ENCODE results near the gene CRISPLD2.

Gene CRISPLD2

DNA sequence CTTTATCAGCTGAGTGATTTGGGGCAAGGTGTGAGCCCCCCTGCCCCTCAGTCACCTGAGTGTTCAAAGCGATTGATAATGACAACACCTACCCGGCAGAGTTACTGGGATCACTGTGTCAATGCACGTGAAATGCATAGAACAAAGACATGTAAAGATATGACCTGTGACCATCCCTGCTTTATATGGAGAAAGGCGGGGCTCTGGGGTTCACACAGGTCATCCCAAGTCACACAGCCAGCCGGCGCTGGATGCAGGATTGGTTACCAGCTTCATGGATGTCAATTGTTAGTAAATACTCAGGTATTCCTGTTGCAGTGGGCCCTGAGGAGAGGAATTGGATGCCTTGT lies 64.4 kb downstream of the CRISPLD2 start:
- no peak for DNase-seq (ENCODE audit: low read depth in 3 of 3)

DNA sequence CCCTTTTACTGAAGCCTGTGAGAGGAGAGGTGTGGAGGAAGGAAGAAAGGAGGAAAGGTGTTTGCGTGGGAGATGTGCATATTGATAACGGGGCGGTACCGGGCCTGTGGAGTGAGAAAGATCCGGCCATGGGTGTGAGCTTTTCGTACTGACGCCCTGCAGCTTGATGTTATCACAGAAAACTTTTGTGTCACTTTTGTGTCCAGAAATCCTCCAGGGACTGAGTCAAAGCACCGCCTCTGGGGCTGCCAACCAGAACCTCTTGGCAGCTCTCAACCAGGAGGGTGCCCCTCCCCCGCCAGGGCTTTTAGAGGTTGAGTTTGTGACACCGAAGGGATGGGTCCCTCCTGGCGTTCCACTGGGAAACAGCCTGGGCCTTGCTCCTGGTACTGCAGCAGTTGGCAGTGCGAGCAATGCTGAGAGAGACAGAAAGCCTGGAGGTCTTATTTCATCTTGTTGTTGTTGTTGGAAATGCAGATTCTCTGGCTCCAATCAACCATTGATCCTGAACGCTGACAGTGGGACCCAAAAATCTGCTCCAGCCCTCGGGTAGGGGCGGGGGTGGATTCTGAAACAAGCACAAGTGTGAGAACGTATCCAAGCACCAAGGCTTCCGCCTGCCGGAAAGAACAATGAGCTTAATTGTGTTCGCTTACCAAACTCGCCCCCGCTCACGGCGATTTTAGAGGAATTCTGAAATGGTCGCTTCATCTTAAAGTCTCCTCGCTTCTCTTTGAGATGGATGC lies 65.0 kb downstream of the CRISPLD2 start:
- no peak for DNase-seq (ENCODE audit: low read depth in 3 of 3)

DNA sequence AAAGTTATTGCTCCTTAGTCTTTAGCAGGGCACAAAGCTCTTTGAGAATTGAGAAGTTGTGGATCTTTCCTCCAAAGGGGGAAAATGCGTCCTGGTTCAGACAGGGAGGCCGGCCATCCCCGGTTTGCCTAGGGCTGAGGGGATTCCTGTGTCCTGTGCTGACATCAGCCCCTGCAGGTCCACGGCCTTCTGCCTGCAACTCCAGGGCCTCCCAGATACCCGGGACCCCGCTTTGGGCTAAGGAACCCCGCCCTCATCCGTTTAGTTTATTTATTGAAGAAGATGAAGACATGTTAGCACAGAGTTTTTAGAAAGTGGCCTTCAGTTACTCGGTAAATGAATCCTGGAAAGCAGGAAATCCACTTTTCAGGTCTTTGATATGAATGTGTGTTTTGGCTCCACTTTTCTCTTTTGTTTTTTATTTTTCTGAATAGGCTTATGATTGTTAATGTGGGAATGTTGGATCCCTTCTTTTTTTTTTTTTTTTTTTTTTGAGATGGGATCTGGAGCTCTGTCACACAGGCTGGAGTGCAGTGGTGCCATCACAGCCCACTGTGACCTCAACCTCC lies 65.6 kb downstream of the CRISPLD2 start:
- DNase-seq (ENCODE audit: low read depth in 3 of 3) = no peak

DNA sequence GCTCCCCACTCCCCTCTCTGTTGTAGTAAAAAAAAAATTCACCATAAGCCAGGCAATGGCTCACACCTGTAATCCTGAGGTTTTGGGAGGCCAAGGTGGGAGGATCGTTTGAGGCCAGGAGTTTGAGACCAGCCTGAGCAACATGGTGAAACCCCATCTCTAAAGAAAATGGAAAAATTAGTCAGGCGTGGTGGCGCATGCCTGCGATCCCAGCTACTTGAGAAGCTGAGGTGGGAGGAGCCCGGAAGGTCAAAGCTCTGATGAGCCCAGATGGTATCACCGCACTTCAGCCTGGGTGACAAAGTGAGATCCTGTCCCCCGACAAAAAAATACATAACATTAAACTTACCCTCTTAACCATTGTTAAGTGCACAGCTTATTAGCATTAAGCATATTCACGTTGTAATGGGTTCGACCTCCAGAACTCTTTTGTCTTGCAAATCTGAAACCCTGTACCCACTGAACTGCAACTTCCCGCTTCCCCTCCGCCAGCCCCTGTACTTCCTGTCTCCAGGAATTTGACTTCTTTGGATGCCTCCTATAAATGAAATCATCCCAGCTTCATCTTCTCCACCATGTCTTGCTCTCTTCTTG lies 66.8 kb downstream of the CRISPLD2 start:
- DNase-seq (ENCODE audit: low read depth in 3 of 3) = no peak

DNA sequence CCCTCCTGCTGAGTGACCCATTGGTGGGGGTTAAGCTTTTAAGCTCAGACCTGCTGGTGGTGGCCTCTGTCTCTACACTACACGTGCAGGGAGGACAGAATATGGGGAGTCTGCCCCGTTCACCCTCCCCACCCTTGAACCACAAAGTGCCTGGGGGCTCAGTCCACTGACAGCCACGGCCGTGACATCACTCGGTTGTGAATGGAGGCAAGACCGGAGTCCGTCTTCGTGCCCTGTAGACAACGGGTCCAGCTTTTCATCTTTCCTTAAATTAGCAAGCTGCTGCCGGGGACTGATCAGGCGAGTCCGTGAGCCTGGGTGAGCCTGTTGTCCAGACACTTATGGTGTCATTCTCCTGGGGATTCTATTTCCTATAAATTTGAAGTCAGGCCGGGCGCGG lies 67.4 kb downstream of the CRISPLD2 start:
- no peak for DNase-seq (ENCODE audit: low read depth in 3 of 3)

DNA sequence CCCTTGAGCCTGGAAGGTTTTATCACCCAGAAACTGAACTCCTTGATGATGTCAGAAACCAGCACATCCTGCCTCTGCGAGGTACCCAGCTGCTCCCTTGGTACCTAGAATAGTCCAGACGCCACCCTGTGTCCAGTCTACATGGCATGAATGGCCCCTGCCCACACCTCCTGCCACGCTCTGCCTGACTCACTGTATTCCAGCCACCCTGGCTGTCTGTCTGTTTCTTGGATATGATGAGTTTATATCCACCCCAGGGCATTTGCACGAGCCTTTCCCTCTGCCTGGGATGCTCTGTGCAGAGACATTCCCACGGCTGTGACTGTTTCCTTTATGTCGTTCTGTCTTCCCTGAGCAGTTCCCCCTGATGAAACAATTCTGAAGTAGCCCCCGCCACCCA lies 68.7 kb downstream of the CRISPLD2 start:
- no peak for DNase-seq (ENCODE audit: low read depth in 3 of 3)

DNA sequence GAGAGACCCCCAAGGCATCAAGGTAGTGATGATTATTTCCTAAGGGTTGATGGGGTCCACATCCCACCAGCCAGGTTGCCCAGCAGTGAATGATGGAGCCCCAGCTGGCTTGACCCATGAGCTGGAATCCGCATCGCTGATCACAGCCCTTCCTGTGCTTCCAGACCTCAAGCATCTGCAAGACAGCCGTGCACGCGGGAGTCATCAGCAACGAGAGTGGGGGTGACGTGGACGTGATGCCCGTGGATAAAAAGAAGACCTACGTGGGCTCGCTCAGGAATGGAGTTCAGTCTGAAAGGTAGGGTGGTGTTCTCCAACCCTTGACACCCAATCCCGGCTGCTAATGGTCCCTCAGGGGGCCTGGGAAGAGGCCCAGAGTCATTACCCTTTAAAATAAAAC lies 69.3 kb downstream of the CRISPLD2 start:
- DNase-seq (ENCODE audit: low read depth in 3 of 3) = no peak

DNA sequence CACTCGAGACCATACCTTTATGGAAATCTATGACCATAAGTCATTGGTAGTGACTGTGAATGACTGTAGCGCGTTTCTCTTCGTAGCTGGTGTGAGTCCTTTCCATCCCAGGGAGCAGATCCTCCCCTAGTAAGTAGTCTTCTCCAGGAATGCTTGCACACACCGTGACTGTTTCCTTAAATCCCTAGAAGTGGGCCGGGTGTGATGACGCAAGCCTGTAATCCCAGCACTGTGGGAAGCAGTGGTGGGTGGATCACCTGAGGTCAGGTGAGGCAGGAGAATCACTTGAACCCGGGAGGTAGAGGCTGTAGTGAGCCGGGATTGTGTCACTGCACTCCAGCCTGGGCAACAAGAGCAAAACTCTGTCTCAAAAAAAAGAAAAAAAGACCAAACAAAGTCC lies 70.6 kb downstream of the CRISPLD2 start:
- DNase-seq (ENCODE audit: low read depth in 3 of 3) = no peak

DNA sequence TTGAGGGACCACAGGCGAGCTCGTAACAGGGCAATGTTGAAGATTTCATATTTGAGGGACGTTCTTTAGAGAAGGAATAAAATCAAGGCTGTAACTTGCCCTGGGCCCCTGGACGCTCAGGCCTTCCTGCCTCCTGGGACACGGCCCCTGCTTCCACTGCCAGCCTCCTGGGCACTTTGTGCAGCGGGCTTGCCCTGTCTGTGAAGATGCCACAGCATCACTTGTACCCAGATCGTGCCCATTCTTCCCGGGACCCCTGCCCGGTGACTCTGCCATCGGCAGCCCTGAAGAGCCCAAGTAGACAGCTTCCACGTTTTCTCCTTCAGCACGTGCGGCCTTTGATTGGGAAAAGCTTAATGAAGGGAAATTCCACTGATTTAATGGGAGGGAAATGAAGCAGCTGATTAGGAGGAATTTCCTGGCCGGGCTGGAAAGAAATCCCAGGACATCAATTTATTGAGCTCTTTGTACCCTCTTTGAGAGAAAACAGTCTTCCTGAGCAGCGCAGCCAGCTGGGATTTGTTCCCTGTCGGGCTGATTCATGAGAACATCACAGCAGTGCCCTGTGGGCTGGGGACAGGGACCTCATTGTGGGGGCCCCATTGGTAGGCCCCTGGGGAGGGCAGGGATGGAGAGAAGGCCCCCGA lies 71.5 kb downstream of the CRISPLD2 start:
- DNase-seq (ENCODE audit: low read depth in 3 of 3) = no peak

DNA sequence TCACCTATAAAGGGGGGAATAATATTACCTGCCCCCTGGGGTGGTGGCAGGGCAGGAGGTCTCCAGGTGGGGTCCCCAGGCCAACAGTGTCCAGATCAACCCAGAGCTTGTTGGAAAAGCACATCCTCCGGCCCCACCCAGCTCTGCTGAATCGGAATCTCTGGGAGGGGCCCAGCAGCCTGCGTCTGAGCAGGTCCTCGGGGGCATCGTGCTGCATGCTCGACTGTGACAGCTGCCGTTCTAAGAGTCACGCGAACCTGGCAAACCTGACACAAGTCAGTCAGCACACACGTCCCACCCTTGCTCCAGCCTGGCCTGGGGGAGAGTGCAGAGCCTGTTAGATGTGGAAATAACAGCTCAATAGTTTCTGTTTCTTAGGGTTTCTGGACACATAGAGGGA lies 72.3 kb downstream of the CRISPLD2 start:
- DNase-seq (ENCODE audit: low read depth in 3 of 3) = no peak

DNA sequence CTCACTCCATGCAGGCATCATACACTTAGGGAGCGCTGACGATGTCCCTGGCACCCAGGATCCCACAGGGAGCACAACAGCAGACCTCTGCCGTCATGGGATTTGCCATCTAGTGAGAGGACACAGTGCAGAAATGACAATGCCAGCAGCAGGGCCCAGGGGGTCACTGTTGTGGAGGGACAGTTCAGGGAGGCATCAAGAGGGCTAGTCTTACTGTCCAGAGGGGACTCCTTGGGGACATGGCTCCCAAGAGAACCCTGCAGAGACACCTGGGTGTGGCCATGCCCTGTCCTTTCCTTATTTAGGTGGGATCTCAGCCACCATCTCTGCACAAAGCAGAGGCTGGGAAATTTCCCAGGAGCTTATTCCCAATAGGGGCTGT lies 73.7 kb downstream of the CRISPLD2 start:
- DNase-seq (ENCODE audit: low read depth in 3 of 3) = no peak

DNA sequence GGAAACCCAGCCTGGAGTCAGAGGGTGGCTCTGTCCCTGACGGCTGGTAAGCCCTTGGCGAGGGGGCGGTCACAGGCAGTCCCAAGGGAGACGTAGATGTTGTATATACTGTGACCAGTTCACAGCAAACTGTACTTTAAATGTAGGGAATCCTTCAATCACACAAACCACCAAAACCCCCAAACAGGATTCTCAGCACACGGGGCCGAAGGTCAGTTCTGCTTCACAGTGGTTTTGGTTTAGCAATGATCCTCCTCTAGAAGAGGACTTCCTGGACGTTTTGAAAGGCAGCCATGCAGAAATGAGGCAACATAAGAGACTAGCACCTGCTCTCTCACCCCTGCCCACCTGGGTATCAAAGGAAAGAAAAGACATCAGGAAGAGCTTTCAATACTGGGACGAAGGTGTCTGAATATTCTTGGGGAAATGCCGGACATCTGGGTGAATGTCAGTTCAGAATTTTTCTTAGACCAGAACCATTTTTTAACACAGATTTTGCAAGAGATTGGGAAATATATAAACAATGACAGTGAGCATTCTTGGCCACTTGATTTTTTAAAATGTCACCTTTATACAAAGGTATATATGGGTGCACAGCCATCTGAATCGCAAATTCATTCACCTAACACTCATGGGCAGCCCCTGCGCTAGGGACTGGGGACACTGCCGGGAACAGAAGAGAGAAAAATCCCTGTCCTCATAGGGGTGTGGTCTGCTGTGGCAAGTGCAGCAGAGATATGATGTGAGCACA lies 74.2 kb downstream of the CRISPLD2 start:
- DNase-seq (ENCODE audit: low read depth in 3 of 3) = no peak

DNA sequence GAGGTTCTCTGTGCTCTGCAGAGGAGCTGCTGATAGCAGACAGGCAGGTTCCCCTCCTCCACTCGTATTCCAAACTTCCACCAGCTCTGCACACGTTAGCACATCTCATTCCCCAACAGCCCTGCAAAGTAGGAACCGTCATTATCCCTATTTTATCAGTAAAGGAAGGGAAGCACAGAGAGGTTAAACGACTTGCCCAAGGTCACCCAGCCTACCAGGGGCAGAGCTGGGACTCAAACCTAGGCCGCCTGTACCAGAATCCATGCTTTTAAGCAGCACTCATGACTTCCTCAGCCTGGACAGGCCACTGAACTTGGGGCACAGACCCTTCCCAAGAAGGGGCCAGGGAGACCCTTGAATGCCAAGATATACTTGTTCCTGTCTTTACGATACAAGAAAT lies 75.2 kb downstream of the CRISPLD2 start:
- no peak for DNase-seq (ENCODE audit: low read depth in 3 of 3)

DNA sequence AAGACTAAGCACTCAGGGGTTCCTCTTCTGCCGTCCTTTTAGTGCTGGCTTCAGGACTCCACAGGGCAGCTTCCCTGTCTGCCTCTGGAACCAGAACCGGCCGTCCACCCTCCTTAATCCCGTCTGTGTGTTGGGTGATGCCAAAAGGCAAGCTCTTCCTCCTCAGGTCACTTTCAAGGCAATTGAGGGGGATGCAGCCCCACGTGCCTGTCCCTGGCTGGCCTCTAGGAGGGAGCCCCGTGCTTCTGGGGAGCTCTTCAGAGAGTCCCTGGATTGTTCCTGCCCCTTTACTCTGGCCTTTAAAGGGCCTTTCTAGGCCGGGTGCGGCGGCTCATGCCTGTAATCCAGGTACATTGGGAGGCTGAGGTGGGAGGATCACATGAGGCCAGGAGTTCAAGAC lies 77.1 kb downstream of the CRISPLD2 start:
- no peak for DNase-seq (ENCODE audit: low read depth in 3 of 3)

DNA sequence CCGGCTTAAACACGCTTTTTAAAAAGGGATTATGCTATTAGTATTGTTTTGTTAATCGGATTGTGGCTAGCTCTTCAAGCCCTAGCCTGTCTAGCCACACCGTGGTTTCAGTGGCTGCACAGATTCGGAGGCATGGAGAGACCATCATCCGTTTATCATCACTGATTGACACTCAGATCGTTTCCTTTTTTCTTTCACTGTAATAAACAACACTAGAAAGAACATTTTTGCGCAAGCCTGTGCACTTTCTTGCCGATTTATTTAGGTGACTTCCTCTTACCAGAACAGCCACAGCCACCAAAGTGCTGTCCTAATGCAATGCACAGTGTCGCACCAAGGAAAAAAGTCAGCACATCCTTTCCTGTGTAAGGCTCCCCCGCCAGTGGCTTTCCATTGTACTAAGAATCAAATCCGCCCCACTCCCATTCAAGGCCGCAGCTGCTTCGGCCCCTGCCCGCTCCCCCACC lies 78.2 kb downstream of the CRISPLD2 start:
- DNase-seq (ENCODE audit: low read depth in 3 of 3) = no peak

DNA sequence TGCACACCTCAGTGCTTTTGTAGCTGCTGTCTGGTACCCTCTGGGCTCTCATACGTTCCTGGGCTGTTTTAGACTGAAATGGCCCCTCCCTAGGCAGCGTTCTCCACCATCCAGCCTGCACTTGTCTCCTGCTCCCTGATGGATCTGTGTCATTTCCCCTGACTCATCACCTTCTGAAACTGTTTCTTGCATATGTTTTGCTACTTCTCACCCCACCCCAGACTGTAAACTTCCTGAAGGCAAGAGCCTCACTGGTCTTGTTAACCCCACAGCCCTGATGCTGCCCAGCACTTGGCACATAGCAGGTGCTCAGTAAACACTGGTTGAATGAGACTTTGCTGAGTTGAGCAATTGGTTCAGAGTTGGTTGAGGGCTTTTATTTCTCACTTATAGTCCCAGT lies 78.7 kb downstream of the CRISPLD2 start:
- DNase-seq (ENCODE audit: low read depth in 3 of 3) = no peak

DNA sequence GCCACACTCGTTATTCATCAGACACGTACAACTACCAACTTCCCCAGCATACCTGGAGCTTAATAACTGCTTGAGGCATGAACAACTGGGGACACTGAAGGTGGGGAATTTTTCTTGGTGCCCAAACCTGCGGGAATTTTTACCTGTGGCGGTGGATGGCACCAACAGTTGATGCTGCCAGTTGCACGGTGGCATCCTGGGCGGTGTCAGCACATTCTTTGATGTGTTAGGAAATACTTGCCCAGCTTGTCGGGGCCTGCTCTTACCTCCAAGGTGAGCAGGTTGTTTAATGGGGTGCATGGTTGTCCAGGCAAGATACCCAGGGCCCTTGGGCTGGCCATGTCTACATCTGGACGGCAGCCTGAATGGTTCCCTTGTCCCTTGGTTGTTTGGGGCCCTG lies 79.6 kb downstream of the CRISPLD2 start:
- no peak for DNase-seq (ENCODE audit: low read depth in 3 of 3)

DNA sequence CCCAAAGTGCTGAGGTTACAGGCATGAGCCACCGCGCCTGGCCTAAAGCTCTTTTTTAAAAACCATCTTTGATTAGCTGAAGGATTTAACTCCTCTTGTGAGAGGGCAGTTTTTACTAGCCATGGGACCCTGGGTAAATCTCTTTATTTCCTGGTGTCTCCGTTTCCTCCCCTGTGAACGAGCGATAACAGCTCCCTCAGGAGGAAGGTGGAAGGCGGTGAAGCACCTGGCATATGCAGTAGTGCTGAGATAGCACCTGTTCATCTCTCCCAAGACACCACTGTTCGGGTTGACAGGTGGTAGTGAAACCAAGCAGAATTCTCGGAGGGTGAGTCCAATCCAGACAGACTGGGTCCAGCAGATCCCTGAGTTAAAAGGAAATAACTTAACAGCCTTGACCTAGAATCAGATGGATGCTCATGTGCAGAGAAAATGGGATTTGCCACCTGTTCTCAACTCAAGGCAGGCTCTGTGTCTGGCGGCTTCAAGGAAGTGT lies 86.2 kb downstream of the CRISPLD2 start:
- DNase-seq (ENCODE audit: low read depth in 3 of 3) = no peak

DNA sequence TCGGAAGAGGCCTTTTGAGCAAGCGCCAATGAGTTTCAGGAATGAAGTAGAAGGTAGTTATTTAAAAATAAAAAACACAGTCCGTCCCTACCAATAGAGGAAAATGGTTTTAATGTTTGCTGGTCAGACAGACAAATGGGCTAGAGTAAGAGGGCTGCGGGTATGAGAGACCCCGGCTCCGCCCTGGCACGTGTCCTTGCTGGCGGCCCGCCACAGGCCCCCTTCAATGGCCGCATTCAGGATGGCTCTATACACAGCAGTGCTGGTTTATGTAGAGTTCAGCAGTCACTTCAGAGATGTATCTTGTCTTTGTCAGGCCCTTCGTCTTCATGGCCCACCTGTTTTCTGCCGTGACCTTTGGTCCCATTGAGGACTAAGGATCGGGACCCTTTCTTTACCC lies 87.3 kb downstream of the CRISPLD2 start:
- DNase-seq (ENCODE audit: low read depth in 3 of 3) = no peak

DNA sequence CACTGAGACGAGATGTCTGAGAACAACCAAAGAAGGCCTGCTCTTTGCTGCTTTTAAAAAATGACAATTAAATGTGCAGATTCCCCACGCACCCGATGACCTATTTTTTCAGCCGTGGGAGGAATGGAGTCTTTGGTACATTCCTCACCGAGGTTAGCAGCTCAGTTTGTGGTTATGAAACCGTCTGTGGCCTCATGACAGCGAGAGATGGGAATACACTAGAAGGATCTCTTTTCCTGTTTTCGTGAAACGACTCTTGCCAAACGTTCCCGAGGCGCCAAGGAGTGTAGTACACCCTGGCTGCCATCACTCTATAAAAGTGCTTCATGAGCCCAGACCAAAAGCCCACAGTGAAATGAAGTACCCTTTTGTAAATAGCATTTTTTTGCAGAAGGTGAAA lies 87.8 kb downstream of the CRISPLD2 start:
- DNase-seq (ENCODE audit: low read depth in 3 of 3) = no peak

DNA sequence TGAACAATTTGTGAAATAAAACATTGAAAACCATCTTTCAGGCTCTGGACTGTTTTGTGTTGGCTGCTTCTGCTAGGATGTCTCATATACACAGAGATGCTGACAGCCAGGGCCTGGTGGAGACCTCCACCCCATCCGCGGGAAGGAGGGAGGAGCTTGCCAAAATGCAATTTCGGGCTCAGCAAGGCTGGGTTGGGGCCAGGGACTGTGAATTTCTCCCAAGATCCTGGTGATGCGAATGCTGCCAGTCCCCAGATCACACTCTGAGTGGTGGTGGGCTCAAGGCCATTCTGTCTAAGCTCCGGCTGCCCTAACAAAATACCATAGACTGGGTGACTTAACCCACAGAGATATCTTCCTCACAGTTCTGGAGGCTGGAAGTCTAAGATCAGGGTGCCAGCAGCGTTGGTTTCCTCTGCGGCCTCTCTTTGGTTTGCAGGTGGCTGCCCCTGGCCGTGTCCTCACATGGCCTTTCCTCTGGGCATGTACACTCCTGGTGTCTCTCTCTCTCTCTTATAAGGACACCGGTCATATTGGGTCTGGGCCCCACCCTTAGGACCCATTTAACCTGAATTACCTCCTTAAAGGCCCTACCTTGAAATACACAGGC lies 89.8 kb downstream of the CRISPLD2 start:
- DNase-seq (ENCODE audit: low read depth in 3 of 3) = no peak

All from stimulated activated CD4-positive, alpha-beta T cell treated with anti-CD3 and anti-CD28 coated beads, TNF-alpha, amount 100 ng/mL, for 48 hours (primary cell).